ENCODE measurements around the gene ATP5F1D.

Gene ATP5F1D

DNA sequence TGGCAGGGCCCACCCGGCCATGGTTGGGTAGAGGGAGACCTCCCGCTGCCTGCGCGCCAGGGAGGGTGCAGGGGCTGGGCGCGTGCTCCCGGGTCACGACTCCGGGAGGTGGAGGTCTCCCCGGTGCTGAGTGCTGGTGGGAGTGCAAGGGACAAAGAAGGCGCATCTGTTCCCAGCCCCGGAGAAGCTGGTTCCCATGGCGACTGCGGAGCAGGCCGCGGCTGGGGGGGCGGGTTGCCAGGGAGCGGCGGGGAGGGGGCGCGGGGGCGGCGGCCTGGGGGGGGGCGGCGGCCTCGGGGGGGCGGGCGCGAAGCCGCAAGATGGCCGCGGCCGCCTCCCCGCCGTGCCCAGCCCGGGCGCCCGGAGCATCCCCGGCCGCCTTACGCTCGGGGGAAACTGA is 5.0 kb upstream of the ATP5F1D start:
- TF ChIP-seq, protein P1, sequence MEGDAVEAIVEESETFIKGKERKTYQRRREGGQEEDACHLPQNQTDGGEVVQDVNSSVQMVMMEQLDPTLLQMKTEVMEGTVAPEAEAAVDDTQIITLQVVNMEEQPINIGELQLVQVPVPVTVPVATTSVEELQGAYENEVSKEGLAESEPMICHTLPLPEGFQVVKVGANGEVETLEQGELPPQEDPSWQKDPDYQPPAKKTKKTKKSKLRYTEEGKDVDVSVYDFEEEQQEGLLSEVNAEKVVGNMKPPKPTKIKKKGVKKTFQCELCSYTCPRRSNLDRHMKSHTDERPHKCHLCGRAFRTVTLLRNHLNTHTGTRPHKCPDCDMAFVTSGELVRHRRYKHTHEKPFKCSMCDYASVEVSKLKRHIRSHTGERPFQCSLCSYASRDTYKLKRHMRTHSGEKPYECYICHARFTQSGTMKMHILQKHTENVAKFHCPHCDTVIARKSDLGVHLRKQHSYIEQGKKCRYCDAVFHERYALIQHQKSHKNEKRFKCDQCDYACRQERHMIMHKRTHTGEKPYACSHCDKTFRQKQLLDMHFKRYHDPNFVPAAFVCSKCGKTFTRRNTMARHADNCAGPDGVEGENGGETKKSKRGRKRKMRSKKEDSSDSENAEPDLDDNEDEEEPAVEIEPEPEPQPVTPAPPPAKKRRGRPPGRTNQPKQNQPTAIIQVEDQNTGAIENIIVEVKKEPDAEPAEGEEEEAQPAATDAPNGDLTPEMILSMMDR (conservative IDR thresholded peaks at IDR 0.05): no peak
- H3K27ac ChIP-seq: peak overlapping the region; percentile 90; the same call in 1 of the 2 replicates

DNA sequence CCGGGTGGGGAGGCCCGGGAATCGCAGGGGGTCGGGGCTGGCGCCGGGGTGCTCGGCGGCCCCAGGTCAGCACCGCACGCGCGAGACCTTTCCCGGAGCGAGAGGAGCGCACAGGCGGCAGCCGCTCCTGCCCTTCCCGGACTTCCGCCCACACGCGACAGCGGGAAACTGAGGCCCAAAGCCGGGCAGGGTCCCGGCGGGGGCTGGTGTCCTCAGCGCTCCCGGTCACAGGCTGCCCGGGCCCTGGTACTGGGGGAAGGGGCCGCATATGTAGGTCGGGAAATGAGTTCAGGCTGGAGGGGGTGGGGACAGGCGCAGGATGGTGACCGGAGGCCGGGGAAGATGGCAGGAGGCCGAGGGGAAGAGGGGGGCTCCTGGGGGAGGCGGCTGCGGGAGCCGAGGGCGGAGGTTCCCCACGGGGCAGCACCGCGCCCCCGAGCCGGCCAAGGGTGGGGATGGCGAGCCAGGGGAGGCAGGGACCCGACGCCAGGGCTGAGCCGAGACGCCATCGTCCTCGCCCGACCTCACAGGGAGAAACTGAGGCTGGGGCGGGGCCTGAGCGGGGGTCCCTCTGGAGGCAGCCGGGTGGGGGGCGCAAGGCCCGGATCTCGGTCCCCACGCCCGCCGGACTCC is 4.4 kb upstream of the ATP5F1D start:
- TF ChIP-seq, protein P1 (conservative IDR thresholded peaks at IDR 0.05): no peak
- H3K27ac ChIP-seq: peak overlapping the region; percentile 90

DNA sequence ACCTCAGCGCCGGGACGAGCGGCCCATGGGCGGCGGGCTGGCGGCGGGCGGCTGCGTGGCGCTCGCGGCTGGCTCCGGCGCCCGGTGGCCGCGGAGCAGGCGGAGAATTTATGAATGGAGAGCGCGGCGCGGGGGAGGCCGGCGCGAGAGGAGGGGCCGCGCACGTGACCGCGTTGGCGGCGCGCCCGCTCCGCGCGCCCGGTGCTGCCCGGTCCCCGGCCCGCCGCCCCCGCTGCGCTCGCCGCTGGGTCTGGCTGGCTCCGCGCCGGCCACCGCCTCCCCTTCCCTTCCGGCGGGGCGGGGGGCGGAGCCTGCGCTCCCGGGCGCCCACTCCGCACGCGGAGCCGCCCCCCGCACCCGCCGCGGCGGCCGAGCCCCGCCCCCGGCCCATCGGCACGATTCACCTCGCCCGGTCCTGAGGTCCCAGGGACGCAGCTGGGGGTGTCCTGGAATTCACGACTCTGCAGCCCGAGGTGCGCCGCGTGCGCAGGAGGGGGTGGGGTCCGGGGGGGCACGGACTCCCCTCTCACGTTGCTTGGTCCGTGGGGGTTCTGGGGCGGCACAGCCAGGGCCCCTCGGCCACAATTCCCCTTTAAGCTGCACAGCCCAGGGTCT is 3.7 kb upstream of the ATP5F1D start, which contains the start of gene CBARP:
CBARP (minus strand) TSS at position 252 of the 615 bp plus-strand sequence. CDS start 1,905 bp downstream, outside the sequence.
- TF ChIP-seq, protein P1 (conservative IDR thresholded peaks at IDR 0.05): no peak
- peak within 1 kb of the TSS; percentile 90 for H3K27ac ChIP-seq

DNA sequence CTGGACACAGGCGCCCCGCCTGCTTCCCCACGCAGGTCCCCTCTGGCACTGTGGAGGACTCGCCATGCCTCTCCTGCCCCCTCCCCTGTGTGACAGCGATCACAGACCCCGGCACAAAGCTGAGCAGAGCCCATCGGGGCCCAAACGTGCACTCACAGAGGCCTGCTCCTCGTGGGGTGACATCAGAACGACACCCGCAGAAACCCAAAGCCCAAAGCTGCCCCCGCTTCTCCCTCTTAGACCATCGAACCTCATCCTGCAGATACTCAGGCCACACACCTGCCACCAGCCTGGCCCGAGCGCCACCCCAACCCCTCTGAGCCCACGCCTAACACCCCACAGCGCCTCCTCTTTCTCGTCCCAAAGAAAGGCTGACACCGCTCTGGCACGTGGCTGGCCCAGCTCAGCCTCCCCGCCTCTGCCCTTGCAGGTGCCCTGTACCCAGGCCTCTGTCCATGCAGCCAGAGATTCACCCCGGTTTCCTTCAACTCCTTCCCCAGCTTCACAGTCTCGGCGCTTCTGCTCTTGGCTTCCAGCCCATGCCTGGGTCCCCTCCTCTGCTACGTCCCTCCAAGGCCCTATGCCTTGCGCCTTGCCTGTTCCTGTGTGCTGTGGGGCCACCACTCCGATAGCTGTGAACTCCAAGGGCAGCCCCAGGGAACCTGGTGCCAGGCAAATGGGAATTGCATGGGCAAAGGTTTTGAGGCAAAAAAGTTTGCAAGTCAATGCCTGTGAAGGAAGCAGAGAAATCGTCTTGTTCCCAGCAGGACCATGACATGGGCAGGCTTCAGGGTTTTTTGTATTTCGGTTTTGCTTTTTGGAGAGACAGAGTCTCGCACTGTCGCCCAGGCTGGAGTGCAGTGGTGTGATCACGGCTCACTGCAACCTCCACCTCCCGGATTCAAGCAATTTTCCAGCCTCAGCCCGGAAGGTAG is 2.9 kb upstream of the ATP5F1D start:
- peak overlapping the region; percentile 90 for H3K27ac ChIP-seq
- TF ChIP-seq, protein P1 (conservative IDR thresholded peaks at IDR 0.05): no peak

DNA sequence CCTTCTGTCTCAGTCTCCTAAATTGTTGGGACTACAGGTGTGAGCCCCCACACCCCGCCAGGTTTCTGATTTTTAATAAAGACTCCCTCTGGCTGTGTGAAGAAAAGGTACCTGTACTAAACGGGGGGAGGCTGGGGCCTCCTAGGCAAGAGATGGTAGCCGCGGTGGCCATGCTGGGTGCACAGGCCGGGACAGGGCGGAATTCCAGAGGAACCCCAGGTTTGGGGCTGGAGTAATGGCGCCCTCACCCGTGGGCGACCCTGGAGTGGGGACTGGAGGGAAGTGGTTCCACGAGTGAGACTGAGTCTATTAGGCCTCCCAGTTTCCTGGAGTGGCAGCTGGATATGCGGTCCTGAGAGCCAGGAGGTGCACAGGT is 2.1 kb upstream of the ATP5F1D start:
- H3K27ac ChIP-seq: peak overlapping the region; percentile 90
- TF ChIP-seq, protein P1 (conservative IDR thresholded peaks at IDR 0.05): no peak

DNA sequence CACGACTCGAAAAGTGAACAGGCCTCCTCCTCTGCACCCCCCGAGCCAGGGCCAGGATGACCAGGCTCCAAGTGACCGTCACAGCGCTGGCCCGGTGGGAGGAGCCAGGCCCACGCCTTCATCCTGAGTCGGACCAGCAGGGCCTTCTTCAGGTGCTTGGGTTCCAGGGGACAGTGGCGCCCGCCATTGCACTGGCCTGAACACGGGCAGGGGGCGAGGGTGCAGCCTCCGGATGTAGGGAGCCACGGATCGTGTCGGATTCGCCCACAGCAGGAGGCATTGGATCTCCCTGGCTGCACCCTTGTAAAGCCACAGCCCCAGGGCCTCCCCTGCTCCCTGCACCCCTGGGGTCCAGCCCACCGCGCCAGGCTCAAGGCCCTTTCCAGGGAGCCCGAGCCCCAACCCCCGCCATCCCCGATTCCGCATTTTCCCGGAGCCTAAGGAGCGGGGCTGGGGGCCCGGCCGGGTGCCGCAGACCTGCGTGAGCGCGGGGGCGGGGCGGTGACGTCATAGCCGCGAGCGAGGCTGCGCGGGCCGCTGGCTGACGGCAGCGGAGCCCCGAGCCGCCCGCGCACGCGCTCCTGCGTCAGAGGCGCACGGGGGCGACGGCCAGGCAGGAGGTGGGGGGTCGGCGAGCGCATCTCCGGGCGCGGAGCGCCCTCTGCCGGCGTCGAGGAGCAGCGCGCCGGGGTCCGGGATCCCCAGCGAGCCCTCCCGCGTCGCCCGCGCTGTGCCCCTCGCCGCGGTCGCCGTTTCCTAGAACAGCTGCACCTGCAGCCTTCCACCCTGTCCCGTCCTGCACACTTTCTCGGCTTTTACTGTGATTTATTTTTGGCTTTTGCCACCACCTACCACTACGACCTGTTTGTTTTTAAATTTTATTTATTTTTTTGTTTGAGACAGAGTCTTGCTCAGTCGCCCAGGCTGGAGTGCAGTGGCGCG is 1.5 kb upstream of the ATP5F1D start:
- H3K27ac ChIP-seq: peak overlapping the region; percentile 90

More for the DNA sequence above, 1.5 kb upstream of the ATP5F1D start:
- TF ChIP-seq, protein P1 (conservative IDR thresholded peaks at IDR 0.05): peak; percentile 94
